GM12801 (cell line): ENCODE measurements around the gene BRD7.

ENCODE experiments used
- TF ChIP-seq, protein P1 (sequence below): IDR thresholded peaks from one replicate; pipeline ENCODE4 v1.5.1; 2011; ENCODE audit warnings: control low read depth; ENCODE audit not compliant: insufficient read length; ENCODE audit errors: extremely low read depth

BRD7 gene

DNA sequence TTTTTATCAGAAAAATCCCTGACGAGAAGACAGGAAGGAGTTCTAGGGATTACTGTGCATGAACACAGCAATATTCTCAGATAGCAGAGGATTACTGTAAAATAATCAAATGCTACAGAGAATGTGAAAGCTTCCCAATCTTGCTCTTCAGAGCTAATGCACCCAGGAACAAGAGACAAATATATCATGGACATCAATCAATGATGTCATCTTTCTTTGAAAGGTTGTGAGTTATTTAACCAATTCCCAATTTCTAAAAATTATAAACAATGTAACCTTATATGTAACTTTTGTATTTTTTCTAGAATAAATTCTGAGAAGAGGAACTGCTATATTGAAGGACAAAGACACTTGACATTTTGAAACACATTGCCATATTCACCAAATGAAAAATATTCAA, 46.5 kb downstream of the BRD7 start:
- TF ChIP-seq, protein P1, sequence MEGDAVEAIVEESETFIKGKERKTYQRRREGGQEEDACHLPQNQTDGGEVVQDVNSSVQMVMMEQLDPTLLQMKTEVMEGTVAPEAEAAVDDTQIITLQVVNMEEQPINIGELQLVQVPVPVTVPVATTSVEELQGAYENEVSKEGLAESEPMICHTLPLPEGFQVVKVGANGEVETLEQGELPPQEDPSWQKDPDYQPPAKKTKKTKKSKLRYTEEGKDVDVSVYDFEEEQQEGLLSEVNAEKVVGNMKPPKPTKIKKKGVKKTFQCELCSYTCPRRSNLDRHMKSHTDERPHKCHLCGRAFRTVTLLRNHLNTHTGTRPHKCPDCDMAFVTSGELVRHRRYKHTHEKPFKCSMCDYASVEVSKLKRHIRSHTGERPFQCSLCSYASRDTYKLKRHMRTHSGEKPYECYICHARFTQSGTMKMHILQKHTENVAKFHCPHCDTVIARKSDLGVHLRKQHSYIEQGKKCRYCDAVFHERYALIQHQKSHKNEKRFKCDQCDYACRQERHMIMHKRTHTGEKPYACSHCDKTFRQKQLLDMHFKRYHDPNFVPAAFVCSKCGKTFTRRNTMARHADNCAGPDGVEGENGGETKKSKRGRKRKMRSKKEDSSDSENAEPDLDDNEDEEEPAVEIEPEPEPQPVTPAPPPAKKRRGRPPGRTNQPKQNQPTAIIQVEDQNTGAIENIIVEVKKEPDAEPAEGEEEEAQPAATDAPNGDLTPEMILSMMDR: no peak

DNA sequence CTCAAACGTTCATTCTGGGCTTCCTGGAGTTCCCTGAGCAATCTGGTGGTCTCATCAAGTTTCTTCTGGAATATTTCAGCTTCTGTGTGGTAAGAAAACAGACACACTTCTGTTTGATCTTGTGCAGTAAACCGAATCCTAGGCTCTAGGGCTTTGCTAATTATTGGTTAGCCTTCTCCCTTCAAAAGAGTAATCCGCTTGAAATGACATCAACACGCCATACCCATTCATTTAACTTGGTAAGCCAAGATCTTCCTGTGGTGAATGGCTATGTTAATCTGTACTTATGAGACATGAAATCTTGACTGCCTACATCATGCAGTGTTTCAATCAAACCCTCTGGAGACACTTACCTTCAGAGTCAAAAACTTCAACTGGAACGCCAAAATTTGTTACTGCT, 48.5 kb downstream of the BRD7 start:
- TF ChIP-seq, protein P1: no peak

DNA sequence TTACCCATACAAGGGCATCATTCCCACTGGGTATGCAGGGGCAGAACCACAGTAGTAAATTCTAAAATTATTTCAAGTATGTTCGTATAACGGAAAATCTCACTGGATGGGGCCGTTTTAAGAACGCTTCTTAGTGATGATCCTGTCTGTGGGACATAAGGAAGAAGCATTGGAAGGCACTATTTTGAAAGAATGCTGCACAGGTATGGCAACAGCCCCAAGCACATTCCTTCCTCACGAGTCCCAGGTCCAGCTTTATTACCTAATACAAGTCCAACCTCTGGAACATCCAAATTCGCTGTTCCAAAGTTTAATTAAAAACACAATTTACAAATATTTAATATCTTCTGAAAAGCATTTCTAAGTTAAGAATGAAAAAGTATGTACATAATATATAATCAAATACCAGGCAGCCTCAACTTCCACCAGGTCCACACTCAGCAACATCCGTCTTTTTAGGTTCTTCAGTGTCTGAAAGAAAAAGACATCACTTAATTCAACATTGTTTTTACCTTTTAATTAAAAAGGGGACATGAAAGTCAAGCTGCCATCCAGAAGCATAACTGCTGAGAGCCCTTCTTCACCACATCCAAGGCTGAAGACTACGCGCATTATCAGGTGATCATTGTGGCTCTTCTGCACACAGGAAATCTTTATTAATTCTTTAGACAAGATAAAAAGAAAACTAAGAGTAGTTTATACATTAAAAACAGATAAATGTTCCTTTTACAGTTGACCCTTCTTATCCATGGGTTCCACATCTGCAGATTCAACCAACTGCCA, 49.8 kb downstream of the BRD7 start:
- TF ChIP-seq, protein P1: no peak

DNA sequence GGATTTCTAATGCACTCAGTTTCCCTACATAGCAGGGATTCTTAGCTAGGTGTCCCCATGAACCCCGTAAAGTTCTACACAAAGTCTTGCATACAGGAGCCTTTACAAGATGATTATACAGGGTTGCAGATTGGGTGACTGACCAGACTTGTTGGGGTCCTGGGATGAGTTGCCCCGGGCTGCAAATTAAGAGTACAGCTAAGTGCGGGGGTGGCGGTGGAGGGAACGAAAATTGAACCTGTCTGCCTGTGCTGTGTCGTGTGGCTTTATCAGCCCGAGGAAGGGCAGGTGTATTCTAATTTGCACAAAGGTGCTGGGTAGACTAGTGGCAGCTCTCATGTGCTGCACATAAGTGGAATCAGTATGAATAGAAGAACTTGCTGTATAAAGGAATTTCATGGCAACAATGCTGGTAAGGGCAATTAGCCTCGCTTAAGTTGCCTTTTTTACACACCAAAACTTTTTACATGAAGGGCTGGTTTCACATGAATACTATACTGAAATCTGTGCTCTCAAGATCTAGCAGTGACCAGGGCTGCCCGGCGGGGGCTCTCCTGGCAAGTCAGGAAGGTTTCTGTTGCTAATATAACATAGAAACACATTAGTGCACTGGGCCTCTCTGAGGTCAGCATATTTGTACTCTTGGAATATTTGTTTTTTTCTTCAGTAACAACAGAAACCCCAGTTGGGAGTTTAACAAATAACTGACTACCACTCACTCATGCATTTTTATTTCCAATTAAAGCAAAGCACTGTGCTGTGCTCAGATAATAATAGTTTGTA, 51.7 kb downstream of the BRD7 start:
- TF ChIP-seq, protein P1: no peak

DNA sequence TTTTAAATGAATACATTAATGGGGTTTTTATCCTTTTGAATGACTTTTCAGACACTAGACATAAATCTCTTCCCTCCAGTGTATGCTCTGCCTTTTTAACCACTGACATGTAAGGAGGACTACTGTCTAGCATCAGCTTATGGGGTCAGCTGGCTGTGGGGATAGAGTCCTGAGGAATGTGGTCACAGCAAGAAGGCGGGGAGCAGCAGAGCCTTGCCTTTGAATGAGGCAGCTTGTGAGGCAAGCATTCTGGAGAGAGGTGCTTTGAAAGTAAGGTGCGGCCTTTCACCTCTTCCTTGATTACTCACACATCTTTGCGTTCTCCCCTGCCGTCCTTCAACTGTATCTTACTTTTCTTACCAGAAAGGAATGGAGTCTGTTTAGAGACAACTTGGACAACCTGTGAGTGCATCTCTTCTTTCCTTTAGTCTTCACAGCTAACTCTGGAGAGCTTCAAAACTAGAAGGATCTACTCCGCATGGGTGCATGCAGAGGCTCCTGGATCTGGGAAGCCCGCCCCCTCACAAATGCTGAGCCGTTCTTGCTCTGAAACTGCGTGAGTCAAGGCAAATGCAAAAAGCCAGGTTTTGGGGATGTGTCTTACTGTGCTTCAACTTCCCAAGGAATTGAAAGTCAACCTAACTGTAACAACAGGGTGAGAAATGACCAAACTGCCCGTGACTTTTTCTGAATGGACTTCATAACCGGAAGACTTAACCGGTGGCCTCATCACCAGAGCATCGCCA, 52.5 kb downstream of the BRD7 start:
- TF ChIP-seq, protein P1: no peak

DNA sequence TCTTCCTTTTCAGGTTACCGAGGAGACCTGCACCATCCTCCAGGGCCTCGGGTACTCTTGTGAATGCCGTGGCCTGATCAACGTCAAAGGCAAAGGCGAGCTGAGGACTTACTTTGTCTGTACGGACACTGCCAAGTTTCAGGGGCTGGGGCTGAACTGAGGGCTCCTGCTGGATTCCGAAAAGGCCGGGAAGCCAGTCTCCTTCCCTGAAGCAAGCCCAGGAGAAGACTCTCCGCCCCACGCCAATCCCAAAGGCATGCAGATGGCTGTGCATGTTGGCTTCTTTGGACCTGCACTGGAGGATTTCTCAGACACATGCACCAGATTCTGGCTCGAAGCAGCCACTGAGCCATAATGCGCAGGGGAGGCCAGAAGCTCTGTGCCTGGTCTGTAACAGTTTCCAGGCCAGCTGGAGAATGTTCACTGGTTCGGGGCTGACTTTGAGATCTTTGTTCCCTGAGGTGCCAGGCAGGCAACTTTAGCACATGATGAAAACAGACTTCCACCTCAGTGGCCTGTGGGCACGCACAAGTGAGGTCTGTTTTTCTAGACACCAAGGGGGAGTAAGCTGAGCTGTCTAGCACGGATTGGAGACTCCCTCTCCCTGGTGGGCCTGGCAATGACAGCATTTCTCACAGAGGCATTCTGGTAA, 53.3 kb downstream of the BRD7 start:
- TF ChIP-seq, protein P1: no peak

DNA sequence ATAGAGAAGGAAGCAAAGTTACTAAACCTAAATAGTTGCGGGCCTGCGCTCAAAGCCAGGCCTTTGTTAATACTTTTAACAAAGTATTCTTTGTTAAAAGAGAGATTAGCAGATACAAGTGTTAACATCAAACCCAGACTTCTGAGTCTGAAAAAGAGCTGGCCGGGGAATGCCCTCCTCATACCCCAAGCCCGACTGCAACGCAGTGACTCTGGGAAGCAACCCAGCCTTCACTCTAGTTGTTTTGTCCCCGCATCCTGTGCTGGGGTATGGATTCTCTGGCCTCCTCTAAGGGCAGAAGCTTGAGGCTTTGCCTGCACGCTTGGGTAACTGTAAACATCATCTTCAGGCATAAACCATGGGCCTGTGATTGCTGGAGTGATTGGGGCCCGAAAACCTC, 54.1 kb downstream of the BRD7 start:
- TF ChIP-seq, protein P1: no peak
